Right kidney (tissue), 1 donor: ENCODE measurements around the gene EVX1.
A peak's percentile ranks its signal among the peaks of the same experiment; 100 is the strongest.

Source experiments
- DNase-seq: peaks from one replicate; pipeline ENCODE4 v3.0.0-alpha.2; 2016

Gene EVX1

DNA sequence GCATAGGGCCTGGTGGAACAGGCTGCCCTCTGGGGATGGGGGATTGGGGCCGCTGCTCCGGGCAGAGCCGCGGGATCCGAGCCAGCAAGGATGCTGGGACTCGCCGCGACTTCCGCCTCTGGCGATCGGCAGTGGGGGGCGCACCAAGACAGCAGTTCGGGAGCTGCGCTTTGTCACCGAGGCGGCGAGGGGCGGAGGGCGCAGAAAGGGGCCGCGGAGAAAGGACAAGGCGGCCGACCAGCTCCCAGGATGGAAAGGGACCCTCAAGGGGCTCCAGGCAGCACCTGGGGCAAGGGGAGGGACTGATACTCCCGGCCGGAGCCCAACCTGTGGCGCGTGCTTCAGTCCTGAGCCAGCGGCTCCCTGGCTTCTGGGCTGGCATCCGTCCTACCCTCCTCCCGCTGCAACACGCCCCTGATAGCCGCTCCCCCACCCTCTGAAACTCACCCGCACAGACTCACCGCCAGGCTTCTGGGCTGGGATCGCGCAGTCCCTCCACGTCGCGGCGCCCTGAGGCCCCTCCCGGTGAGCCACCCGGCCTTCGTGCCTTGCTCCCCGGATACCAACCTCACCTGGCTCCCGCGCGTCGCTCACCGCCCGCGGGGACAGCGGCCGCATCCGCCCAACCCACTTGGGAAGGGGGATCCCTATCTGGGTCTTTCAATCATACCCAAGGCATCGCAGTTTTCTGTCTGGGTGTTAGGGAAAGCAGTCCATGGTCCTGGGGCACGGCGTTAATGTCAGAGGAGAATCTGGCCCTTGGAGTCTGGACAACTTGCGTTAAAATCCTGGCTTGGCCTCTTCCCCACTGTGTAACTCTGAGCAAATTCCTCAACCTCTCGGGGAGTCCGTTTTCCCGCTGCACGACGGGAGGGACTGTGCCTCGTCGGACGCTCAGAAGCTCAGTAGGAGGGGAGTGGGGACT, 7.0 kb upstream of the EVX1 start:
- peak; percentile 79 for DNase-seq

GRCh38 chr7:27237735-27238334, 4.8 kb upstream of the EVX1 start:
- no peak for DNase-seq

- no peak for DNase-seq
Measured at GRCh38 chr7:27238979-27239386, 3.6 kb upstream of the EVX1 start.

DNA sequence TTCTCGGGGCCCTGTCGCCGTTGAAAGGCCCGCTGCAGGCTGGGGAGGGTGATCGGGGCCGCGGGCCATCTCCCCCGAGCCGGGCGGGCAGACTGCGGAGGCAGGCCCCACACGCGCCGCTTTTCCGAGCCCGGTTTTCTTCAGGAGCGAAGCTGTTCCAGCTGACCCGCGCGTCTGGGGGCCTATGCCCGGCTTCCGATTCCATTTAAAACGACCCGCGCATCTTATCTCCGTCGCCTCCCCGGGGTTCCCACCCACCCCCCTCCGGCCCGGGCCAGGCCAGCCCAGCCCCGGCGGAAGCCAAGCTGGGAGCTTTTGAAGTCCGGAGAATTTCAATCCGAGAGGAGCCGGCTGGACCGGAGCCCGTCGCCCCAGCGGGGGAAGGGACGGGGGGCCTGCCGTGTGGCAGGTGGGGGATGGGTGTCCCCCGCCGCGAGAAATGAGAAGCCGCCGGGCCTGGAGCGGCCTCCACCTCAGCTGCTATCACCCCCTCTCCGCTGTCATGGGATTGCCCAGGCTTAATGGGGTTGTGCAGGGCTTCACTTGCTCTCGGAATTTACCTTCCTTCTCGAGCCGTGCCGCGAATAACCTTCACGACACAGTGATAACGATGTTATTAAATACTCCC, 3.1 kb upstream of the EVX1 start:
- DNase-seq: peak; percentile 68

- no peak for DNase-seq
Measured at GRCh38 chr7:27240015-27240731, 2.4 kb upstream of the EVX1 start.

GRCh38 chr7:27241189-27242056, 1.2 kb upstream of the EVX1 start:
- peak; percentile 55 for DNase-seq

- DNase-seq: peak; percentile 66
Measured at GRCh38 chr7:27242154-27242553, 448 bp upstream of the EVX1 start.

DNA sequence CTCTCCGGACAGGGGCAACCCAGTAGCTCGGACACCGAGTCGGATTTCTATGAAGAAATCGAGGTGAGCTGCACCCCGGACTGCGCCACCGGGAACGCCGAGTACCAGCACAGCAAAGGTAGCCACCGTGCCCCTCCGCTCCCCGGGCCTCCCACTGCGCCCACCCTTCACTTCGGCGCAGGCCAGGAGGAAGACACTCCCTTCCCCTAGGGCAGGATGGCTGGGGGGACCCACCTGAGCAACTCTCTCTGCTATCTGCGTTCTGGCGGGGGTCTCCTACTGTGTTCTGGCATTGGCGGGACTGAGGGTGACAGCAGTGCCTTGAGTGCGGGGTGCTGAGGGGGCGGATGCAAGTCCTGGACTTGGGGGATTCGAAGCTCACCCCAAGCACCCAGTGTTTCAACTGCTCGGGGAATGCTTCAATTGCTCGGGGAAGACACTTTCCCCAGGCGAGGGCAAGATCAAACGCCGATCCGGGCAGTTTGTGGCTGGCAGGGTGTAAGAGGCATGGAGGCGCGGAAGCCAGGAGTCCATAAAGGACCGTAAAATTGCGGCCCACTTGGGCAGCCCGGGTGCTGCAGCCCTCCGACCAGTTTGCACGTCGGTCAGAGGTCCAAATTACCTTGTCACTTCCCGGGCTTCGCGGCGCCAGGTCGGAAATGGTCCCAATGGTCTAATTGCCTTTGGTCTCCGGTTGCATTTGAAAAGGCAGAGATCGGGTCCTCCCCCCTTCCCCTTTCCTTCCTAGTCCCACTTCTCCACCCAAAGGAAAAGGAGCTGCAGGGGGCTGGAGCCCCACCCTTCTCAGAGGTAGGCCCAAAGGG, 950 bp downstream of the EVX1 start:
- DNase-seq: peak; percentile 69

- DNase-seq: no peak
Measured at GRCh38 chr7:27244488-27245123, 2.0 kb downstream of the EVX1 start.

DNA sequence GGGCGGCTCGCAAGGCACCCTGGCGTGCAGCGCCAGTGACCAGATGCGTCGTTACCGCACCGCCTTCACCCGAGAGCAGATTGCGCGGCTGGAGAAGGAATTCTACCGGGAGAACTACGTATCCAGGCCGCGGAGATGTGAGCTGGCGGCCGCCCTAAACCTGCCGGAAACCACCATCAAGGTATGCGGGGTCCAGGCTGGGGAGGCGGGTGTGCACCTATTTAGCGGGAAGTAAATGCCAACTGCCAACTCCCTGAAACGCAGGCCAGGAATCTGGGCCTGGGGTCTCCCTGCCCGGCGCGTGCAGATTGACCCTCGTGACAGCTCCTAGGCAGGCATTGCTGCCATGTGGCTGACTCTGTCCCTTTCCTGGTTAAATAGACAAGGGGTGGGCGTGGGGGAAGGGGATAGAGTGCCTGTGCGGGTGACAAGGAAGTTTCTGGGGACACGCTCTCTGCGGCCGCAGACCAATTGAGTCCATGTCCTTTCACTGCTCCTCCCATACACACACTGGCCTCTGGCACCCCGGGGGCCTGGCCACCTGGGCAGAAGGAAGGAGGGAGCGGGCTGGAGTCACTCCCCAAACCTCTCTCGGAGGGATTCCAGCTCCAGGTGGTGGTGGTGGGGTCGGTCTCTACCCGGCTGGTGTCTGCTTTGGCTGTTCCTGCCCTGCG, 2.7 kb downstream of the EVX1 start:
- peak; percentile 65 for DNase-seq

- DNase-seq: peak; percentile 76
Measured at GRCh38 chr7:27245798-27246691, 3.4 kb downstream of the EVX1 start.

DNA sequence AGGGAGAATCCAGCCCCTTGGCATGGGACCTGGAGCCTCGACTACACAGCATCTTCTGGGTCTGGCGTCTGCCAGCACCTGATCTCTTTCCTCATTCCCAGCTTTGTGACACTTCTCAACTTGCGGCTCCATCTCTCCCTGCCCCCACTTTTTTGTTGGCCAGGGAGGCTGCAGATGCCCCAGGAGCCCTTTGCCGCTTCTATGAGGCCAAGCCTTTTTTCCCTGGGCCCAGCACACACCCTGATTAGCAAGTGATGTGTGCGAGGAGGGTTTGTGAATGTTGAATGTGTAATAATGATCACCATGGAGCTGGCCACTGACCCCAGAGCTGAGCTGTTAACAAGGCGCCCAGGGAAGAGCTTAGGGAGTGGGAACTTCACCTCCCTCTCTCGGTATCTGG, 4.4 kb downstream of the EVX1 start:
- peak; percentile 31 for DNase-seq

DNA sequence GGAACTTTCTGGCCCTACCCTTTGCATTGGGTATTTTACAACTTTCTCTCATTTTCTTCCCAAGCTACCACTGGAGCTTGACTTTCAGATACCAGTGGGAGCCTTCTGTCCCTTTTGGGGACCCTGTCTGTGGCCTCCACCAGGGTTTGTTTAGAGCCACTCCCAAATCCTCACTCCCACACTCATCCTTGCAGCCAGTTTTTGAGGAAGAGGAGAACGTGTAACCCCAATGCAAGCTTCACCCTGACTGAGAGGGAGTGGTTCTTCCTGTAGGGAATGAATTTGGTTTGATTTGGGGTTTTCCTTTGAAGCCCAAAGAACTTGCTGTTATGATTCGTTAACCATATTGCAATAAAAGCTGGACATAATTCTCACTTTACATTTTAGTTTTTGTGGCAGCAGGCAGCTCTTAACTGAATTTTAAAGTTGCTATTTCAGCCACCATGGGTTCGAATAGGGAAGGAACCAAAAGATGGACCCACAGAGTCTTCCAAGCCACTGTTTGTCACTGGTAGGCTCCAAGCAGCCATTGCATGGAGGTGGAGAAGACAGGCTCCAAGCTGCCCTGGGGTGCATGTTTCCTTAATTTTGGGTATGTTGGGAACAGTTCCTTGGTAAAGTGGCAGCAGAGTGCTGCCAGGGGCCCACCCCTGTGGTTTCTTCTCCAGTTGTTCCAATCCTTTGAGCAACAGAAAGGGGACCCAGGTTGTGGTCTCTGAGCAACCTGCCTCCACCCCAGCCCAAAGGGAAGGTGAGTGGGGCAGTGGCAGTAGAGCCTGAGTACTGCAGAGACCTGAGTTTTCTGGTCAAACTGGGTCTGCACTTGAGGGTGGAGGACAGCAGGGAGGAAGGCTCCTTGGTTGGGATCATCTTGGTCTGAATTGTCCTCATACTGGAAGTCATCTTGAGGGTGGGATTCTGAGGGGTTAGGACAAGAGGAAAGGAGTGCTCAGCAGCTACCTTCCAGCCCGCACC, 5.1 kb downstream of the EVX1 start:
- no peak for DNase-seq

DNA sequence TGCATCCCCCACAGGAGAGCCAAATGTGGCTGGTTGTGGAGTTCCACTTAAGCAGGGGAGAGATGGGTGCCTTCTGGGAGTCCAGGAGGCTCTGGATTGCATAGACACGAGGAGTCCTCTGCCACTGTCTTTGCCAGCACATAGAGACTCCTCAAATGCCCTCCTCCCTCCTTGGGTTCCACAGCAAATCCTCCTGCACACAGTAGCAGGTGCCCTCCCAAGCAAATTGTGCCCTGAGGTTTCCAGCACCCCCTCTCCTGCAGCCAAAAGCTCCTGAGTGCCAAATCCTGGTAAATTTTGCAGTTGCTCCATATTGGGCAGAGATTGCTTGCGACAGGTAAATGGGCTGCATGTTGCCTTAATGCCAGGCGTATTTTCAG, 5.8 kb downstream of the EVX1 start:
- DNase-seq: no peak

- DNase-seq: no peak
Measured at GRCh38 chr7:27248911-27249723, 6.5 kb downstream of the EVX1 start.
